ENCODE measurements around the gene FAM131C.
A peak's percentile ranks its signal among the peaks of the same experiment; 100 is the strongest.
"Not testable (repeated sequence)": the region's sequence is repeated elsewhere in the genome, so short reads cannot be mapped to it uniquely, and the experiment has no call there.

FAM131C gene

GRCh38 chr1:16073490-16074119 is at the start of gene FAM131C:
Gene FAM131C (minus strand): TSS chr1:16073651. CDS start chr1:16073442, 209 bp downstream.
- DNase-seq, result peak; percentile 48

- DNase-seq, result peak; percentile 34
These were observed 49.5 kb upstream of the FAM131C start for GRCh38 chr1:16122916-16123315.

GRCh38 chr1:16122350-16122881 is 49.0 kb upstream of the FAM131C start:
- DNase-seq, result no peak

- no peak for DNase-seq
These were observed 47.5 kb upstream of the FAM131C start for GRCh38 chr1:16120940-16121410.

GRCh38 chr1:16120407-16120806 is 47.0 kb upstream of the FAM131C start:
- DNase-seq, result no peak

- no peak for DNase-seq
These were observed 46.5 kb upstream of the FAM131C start for GRCh38 chr1:16119926-16120325.

- DNase-seq, result no peak
These were observed 46.1 kb upstream of the FAM131C start for GRCh38 chr1:16119504-16119903.

GRCh38 chr1:16118706-16119105 is 45.3 kb upstream of the FAM131C start:
- DNase-seq, result no peak

- DNase-seq, result no peak
These were observed 44.5 kb upstream of the FAM131C start for GRCh38 chr1:16117936-16118335.

GRCh38 chr1:16117369-16117768 is 43.9 kb upstream of the FAM131C start:
- no peak for DNase-seq

- DNase-seq, result no peak
These were observed 43.2 kb upstream of the FAM131C start for GRCh38 chr1:16116625-16117024.

- DNase-seq, result no peak
These were observed 42.6 kb upstream of the FAM131C start for GRCh38 chr1:16116002-16116401.

GRCh38 chr1:16115468-16115983 is 42.1 kb upstream of the FAM131C start:
- DNase-seq, result no peak

- no peak for DNase-seq
These were observed 41.3 kb upstream of the FAM131C start for GRCh38 chr1:16114527-16115467.

- DNase-seq, result no peak
These were observed 39.4 kb upstream of the FAM131C start for GRCh38 chr1:16112596-16113555.

GRCh38 chr1:16111771-16112595 is 38.5 kb upstream of the FAM131C start:
- DNase-seq, result no peak

GRCh38 chr1:16110884-16111283 is 37.4 kb upstream of the FAM131C start:
- no peak for DNase-seq

GRCh38 chr1:16110456-16110855 is 37.0 kb upstream of the FAM131C start:
- no peak for DNase-seq

GRCh38 chr1:16109571-16109970 is 36.1 kb upstream of the FAM131C start:
- no peak for DNase-seq

GRCh38 chr1:16107039-16107438 is 33.6 kb upstream of the FAM131C start:
- DNase-seq, result not testable (repeated sequence)

GRCh38 chr1:16101623-16102022 is 28.2 kb upstream of the FAM131C start:
- DNase-seq, result no peak

Measured in activated naive CD4-positive, alpha-beta T cell treated with anti-CD3 and anti-CD28 coated beads, Interleukin-2, amount 50 U/mL, for 16 hours (primary cell).